Measurements from ENCODE around the gene GRHL1. TPM values are rescaled to one million over a fixed set of nuclear protein-coding genes. Genes with fewer than 3 reads are reported as not detected.

The GRHL1 gene
- total and polyA plus RNA-seq, 2 of the 4 experiments (the other 2 are of a cell fraction) = 0.18 to 0.21 TPM

- Histone ChIP-seq H2BK20ac (ENCODE audit: low read depth, low read length) (no peak overlapping the region), H4K8ac (ENCODE audit: low read depth in 2 of 2, low read length in 2 of 2) (no peak overlapping the region), H2BK120ac (ENCODE audit: low read depth, low read length) (no peak overlapping the region), H4K91ac (ENCODE audit: insufficient read depth, low read depth, low read length) (no peak overlapping the region), H3K9me1 (ENCODE audit: insufficient read depth, low read length) (no peaks in the 10 kb centered on the region; the same call in 1 of the 2 replicates), H2AK5ac (ENCODE audit: low read depth, low read length) (no peak overlapping the region), H3K27me3 (ENCODE audit: control insufficient read depth, insufficient read depth, low read length) (no peaks in the 10 kb centered on the region), H3K14ac (replicated peaks; ENCODE audit: low read depth, low read length) (no peak overlapping the region), H4K20me1 (ENCODE audit: insufficient read depth, low read length) (no peaks in the 10 kb centered on the region), H3K9me3 (ENCODE audit: control insufficient read depth, insufficient read depth, low read length) (no peaks in the 10 kb centered on the region), H2BK15ac (ENCODE audit: low read depth, low read length) (no peak overlapping the region), H3K4me1 (ENCODE audit: control insufficient read depth, insufficient read depth, low read length) (0 out of 2 replicates have a peak, but pooled peaks cover 3% of the 10 kb centered on the region), H3K36me3 (ENCODE audit: control insufficient read depth, insufficient read depth, low read length) (no peaks in the 10 kb centered on the region), H3K79me1 (ENCODE audit: low read depth in 1 of 2, low read length in 2 of 2) (no peaks in the 10 kb centered on the region), H3K56ac (ENCODE audit: extremely low read depth, insufficient read depth, low read length) (no peak overlapping the region), H3K27ac (ENCODE audit: insufficient read depth, low read length) (no peak overlapping the region), H3K4me3 (ENCODE audit: insufficient read depth, low read depth, low read length) (no peak overlapping the region), H3K9ac (ENCODE audit: low read depth, low read length) (no peak overlapping the region), H3K4ac (ENCODE audit: low read depth, low read length) (no peak overlapping the region), H4K5ac (ENCODE audit: low read depth, low read length) (no peak overlapping the region), H3K18ac (ENCODE audit: low read depth, low read length) (no peak overlapping the region), H2AK9ac (replicated peaks; ENCODE audit: low read depth, low read length, poor library complexity) (no peak overlapping the region), H2AFZ (replicated peaks; ENCODE audit: low read length, poor library complexity) (no peak overlapping the region), H3K23ac (ENCODE audit: low read depth, low read length) (no peak overlapping the region), H2BK5ac (ENCODE audit: low read depth, low read length, poor library complexity, severe bottlenecking) (no peak overlapping the region), H3K4me2 (ENCODE audit: low read depth, low read length) (no peak overlapping the region)
- intact Hi-C loops (cut with micrococcal nuclease) = no loop called here
- in situ Hi-C loops (cut with MboI; ENCODE audit: low sequenced_read_pairs) = no loop called here
- ATAC-seq (ENCODE audit: low read depth) (no peak), DNase-seq (no peak)
- POLR2A ChIA-PET (ENCODE audit: unreplicated experiment) = no interaction called here
- dilution Hi-C loops (cut with HindIII; ENCODE audit: low sequenced_read_pairs, unreplicated experiment) = no loop called here
- no CpG with 5 or more reads among the region's 5 CpGs for WGBS, 2 experiments (ENCODE audit: extremely low coverage in 2 of 2, insufficient read length in 1 of 2)
- BruUV-seq (replicated peaks) = no TSS peak
- no peak for TF ChIP-seq FOS (IDR thresholded peaks at IDR 0.05; ENCODE audit: low read depth, low read length)
- peak; percentile 62; the same call in 1 of the 2 replicates for TF ChIP-seq CEBPB (IDR thresholded peaks at IDR 0.05; ENCODE audit: low read depth, low read length)
- CTCF ChIA-PET = no interaction called here
Measured at GRCh38 chr2:10002109-10002508, 50.6 kb downstream of the GRHL1 start.

Measured in IMR-90 (cell line).